ENCODE measurements around the gene NACC2.
"Not testable (repeated sequence)": the region's sequence is repeated elsewhere in the genome, so short reads cannot be mapped to it uniquely, and the experiment has no call there.

NACC2 gene

DNA sequence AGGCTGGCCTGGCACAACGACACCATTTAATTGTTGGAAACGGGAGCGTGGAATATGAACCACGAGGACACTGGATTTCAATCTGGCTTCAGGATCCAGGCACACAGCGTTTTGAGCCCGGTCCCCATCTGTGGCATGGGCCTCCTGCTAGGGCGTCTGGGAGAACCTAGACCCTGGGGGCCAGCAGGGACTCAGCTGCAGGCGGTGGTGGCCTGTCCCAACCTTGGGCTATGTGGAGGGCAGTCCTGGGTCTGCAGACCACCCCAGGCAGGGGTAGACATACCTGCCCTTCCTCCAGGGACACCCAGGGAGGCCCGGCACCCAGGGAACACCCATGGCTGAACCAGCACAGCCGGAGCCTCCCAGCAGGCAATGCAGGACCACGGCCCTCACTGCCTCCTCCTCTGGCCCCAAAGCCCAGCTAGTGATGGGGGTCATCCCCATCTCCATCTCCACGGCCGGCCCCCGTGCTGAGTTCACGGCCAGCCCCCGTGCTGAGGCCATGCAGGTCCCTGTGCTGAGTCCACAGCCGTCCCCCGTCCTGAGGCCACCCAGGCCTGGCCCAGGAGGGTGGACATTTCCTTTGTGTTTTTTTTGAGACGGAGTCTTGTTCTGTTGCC lies 115.4 kb downstream of the NACC2 start:
- DNase-seq (ENCODE audit: low read depth, low spot score), result no peak

DNA sequence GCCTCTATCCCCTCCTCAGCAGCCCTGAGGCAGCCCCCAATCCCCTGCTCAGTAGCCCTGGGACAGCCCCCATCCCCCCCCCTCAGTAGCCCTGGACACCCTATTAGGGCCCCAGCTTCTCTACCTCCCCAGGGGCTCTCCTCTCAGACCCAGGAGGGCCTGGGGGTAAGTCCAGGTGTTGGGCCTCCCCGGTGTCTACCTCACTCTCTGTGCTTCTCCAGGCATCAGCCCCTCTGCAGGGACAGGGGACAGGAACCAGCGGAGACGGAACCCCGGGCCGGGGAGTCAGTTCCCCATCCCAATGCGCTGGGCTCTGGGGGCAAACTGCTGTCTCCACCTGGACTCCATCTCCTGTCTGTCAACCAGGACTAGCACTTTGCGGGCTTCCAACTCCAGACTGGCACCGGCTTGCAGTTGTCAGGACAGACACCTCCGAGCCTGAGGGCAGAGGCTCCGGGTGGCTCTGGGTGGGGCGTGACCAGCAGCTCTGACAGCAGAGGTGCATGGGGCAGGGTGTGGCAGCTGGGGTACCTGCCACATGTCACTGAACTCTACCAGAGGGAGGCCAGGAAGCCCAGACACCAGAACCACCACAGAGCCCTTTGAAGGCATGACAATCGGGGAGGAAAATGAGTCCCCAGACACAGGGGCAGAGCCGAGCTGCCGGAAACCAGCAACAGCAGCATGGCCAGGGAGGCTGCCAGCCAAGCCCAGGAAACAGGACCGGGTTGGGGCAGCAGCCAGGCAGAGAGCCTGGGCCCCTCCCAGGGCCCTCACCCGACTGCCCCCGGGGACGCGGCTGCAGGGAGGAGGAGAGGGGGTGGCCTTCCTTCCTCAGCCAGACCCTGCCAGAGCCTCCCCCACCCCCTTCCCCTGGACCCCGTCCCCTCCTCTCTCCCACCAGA lies 116.2 kb downstream of the NACC2 start:
- DNase-seq (ENCODE audit: low read depth, low spot score), result no peak

- no peak for DNase-seq (ENCODE audit: low read depth, low spot score)
Measured at GRCh38 chr9:135976944-135977343, 118.1 kb downstream of the NACC2 start.

DNA sequence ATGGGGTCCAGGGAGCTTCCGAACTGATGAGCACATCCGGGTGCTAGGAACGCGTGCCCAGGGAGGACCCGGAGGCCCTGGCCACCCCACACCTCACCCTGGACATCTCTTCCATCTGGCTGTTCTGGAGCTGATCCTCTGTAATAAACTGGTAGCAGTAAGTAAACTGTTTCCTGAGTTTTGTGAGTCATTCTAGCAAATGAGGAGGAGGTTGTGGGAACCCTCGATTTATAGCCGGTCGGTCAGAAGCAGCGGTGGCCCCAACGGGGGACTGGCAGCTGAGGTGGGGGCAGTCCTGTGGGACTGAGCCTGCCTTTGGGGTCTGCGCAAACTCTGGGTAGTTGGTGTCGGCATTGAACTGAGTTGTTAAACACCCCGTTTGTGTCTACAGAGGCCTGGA lies 118.6 kb downstream of the NACC2 start:
- no peak for DNase-seq (ENCODE audit: low read depth, low spot score)

DNA sequence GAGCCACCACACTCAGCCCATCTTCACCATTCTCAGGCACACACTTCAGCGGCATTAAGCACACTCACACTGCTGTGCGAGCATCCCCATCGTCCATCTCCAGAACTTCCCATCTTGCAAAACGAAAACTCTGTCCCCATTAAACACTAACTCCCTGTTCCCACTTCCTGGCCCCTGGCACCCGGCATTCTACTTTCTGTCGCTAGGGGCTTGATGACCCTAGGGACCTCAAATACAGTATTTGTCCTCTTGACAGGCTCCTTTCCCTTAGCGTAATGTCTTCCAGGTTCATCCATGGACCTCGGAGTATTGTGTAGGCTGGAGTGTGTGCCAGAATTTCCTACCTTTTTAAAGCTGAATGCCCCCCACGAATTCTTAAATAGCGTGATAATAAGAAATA lies 119.3 kb downstream of the NACC2 start:
- no peak for DNase-seq (ENCODE audit: low read depth, low spot score)

- no peak for DNase-seq (ENCODE audit: low read depth, low spot score)
Measured at GRCh38 chr9:135974220-135974573, 120.9 kb downstream of the NACC2 start.

- DNase-seq (ENCODE audit: low read depth, low spot score), result no peak
Measured at GRCh38 chr9:135973277-135974219, 121.5 kb downstream of the NACC2 start.

GRCh38 chr9:135971892-135972291 lies 123.2 kb downstream of the NACC2 start:
- DNase-seq (ENCODE audit: low read depth, low spot score), result peak; percentile 66

GRCh38 chr9:135971111-135971766 lies 123.8 kb downstream of the NACC2 start:
- no peak for DNase-seq (ENCODE audit: low read depth, low spot score)

- no peak for DNase-seq (ENCODE audit: low read depth, low spot score)
Measured at GRCh38 chr9:135970128-135970815, 124.8 kb downstream of the NACC2 start.

GRCh38 chr9:135969064-135969683 lies 125.9 kb downstream of the NACC2 start:
- DNase-seq (ENCODE audit: low read depth, low spot score), result peak; percentile 41

DNA sequence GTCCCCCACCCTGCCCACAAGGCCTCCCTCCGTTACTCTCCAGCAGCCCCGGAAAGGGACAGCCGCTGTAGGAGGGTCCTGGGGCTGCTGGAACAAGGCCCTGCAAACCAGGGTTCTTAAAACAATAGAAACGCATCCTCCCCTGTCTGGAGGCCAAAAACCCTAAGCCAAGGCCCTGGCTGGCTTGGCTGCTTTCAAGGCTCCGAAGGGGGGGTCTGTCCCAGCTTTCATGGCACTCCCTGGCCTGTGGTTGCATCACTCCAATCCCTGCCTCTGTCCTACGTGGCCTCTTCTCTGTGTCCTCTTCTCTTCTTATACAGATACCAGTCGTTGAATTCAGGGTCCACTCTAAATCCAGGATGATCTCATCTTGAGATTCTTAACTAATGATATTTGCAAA lies 126.5 kb downstream of the NACC2 start:
- DNase-seq (ENCODE audit: low read depth, low spot score), result no peak

DNA sequence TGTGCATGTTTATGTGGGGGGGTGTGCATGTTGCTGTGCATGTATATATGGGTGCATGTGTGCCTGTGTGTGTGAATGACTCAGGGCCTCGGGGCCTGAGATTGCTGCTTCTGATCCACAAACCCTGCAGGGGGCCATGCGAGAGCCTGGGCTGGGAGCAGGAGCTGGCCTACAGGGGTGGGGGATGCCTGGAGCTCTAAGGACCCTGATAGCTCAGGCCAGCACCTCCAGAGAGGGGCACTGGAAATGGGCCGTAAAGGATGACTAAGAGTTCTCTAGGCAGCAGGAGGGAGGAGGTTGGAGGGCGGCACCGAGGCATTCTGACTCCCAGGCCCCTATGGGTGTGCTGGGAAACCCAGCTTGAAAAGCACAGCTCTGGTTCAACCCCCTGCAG lies 127.0 kb downstream of the NACC2 start:
- no peak for DNase-seq (ENCODE audit: low read depth, low spot score)

- DNase-seq (ENCODE audit: low read depth, low spot score), result not testable (repeated sequence)
Measured at GRCh38 chr9:135966916-135967260, 128.2 kb downstream of the NACC2 start.

DNA sequence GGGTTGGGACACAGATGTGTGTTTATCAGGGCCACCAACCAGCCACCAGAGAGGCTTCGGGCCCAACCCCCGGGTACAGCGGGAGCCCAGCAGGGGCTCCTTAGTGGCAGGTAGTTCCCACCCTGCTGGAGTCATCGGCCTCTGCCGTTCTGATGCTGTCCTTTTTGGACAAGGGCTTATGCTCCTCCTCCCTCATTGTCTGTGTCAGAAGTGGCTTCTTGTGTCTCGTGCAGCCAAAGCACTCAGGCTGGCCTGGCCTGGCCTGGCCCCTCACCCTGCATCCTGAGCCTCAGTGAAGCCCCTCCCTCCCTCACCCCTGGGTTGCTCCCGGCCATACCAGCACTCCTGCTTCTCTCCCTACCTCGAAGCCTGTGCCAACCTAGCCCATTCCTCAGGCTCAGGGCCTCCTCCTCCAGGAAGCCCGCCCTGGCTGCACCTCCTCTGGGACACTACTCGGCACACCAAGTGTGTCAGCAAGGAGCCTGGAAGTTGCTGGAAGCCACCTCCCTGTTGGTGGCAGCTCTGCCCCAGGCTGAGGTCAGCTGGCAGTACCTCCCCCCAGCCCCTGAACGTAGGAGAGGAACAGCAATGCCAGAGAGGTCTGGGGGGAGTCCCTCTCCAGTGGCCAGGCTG lies 129.8 kb downstream of the NACC2 start:
- no peak for DNase-seq (ENCODE audit: low read depth, low spot score)

DNA sequence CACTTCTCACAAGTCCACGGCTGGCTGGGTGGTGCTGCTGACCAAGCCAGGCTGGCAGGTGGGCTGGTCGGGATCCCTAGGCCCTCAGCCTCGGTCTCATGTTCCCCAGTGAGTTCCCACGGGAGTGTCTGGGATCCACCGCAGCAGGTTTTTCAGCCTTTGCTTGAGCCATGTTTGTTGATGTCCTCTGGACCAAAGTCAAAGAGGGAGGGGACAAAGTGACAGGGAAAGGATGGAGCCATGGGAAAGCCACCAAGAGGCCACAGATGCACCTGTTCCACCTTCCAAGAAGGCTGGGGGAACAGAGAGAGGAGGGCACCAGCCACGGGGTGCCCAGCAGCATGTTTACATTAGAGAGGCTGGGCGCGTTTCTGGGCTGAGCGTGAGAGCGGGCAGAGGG lies 131.2 kb downstream of the NACC2 start:
- no peak for DNase-seq (ENCODE audit: low read depth, low spot score)

DNA sequence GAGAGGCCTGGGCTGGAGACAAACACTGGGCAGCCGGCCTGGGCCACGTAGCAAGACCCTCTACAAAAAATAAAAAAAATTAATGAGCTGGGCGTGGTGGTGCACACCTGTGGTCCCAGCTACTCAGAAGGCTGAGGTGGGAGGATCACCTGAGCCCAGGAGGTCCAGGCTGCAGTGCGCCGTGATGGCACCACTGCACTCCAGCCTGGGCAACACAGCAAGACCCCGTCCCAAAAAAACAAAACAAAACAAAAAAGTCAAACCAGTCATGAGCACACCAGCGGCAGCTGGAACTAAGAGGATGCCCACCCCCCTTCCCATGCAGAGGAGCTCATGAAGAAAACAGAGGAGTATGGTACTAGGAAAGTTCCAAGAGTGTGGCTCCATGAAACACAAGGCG lies 131.8 kb downstream of the NACC2 start:
- DNase-seq (ENCODE audit: low read depth, low spot score), result no peak

GRCh38 chr9:135962696-135963307 lies 132.3 kb downstream of the NACC2 start:
- DNase-seq (ENCODE audit: low read depth, low spot score), result no peak

- no peak for DNase-seq (ENCODE audit: low read depth, low spot score)
Measured at GRCh38 chr9:135961811-135962695, 133.0 kb downstream of the NACC2 start.
